Neuronal stem cell (in vitro differentiated cells): Measurements from ENCODE around the gene SLC35B3.

Experiments
- DNase-seq: peaks from one replicate; pipeline ENCODE4 v3.0.0-alpha.2; 2013; ENCODE audit warnings: low spot score
- H2AFZ ChIP-seq: one replicate; pipeline ENCODE4 v1.6.1; 2013; ENCODE audit warnings: mild to moderate bottlenecking, low read length, inconsistent platforms
- H2AK5ac ChIP-seq: 2 replicates; pipeline ENCODE4 v1.6.1; 2013; ENCODE audit warnings: low read depth, mild to moderate bottlenecking, inconsistent platforms, low read length, moderate library complexity, mixed read lengths
- H2BK120ac ChIP-seq: 2 replicates; pipeline ENCODE4 v1.6.1; 2013; ENCODE audit warnings: low read depth, mild to moderate bottlenecking, inconsistent platforms, low read length, moderate library complexity, mixed read lengths
- H2BK12ac ChIP-seq: one replicate; pipeline ENCODE4 v1.6.1; 2013; ENCODE audit warnings: low read length, inconsistent platforms
- H2BK15ac ChIP-seq: 2 replicates; pipeline ENCODE4 v1.6.1; 2013; ENCODE audit warnings: mild to moderate bottlenecking, low read length, inconsistent platforms, mixed read lengths
- H2BK5ac ChIP-seq: one replicate; pipeline ENCODE4 v1.6.1; 2013; ENCODE audit warnings: inconsistent platforms, mild to moderate bottlenecking, low read length, moderate library complexity
- H3K14ac ChIP-seq: one replicate; pipeline ENCODE4 v1.6.1; 2013; ENCODE audit warnings: low read length, inconsistent platforms
- H3K18ac ChIP-seq: 2 replicates; pipeline ENCODE4 v1.6.1; 2013; ENCODE audit warnings: low read length, inconsistent platforms
- H3K23ac ChIP-seq: 2 replicates; pipeline ENCODE4 v1.6.1; 2013; ENCODE audit warnings: low read depth, mild to moderate bottlenecking, mixed read lengths, low read length, inconsistent platforms; ENCODE audit not compliant: poor library complexity
- H3K27ac ChIP-seq: replicated peaks from 3 replicates; pipeline ENCODE4 v1.5.1; 2013; ENCODE audit warnings: low read length, inconsistent platforms
- H3K27me3 ChIP-seq, 3 experiments: 2 replicates each; pipeline ENCODE4 v1.6.1; 2013; ENCODE audit warnings: low read length in 3 of 3, mild to moderate bottlenecking in 2 of 3, inconsistent platforms in 1 of 3, low read depth in 1 of 3, mixed read lengths in 1 of 3, moderate library complexity in 1 of 3; ENCODE audit not compliant: control insufficient read depth in 3 of 3, insufficient read depth in 3 of 3
- H3K36me3 ChIP-seq, 2 donors: replicated peaks in 1 of 2; 2 replicates each; pipeline ENCODE4 v1.6.1; 2013; ENCODE audit warnings: low read length in 2 of 2; ENCODE audit not compliant: control insufficient read depth in 2 of 2, insufficient read depth in 2 of 2
- H3K4ac ChIP-seq: 2 replicates; pipeline ENCODE4 v1.6.1; 2013; ENCODE audit warnings: inconsistent platforms, mild to moderate bottlenecking, low read length, moderate library complexity
- H3K4me1 ChIP-seq, 2 donors: 1 replicate in 1 of 2; 2 replicates in 1 of 2; pipeline ENCODE4 v1.6.1; 2013; ENCODE audit warnings: low read length in 2 of 2, low read depth in 1 of 2; ENCODE audit not compliant: control insufficient read depth in 2 of 2, insufficient read depth in 1 of 2
- H3K4me2 ChIP-seq: one replicate; pipeline ENCODE4 v1.6.1; 2013; ENCODE audit warnings: mild to moderate bottlenecking, low read length, inconsistent platforms; ENCODE audit not compliant: insufficient read depth, poor library complexity, severe bottlenecking
- H3K4me3 ChIP-seq, 2 donors: 2 replicates each; pipeline ENCODE4 v1.5.1; 2013; ENCODE audit warnings: low read length in 2 of 2, mild to moderate bottlenecking in 2 of 2, inconsistent platforms in 1 of 2, moderate library complexity in 1 of 2
- H3K79me1 ChIP-seq: one replicate; pipeline ENCODE4 v1.6.1; 2013; ENCODE audit warnings: low read depth, mild to moderate bottlenecking, inconsistent platforms, low read length, moderate library complexity
- H3K9ac ChIP-seq: one replicate; pipeline ENCODE4 v1.6.1; 2013; ENCODE audit warnings: mild to moderate bottlenecking, low read depth, low read length, inconsistent platforms; ENCODE audit not compliant: poor library complexity
- H3K9me3 ChIP-seq, 2 donors: replicated peaks in 1 of 2; 2 replicates each; pipeline versions ENCODE3 to v1.6.1; 2013; ENCODE audit warnings: low read length in 2 of 2, mild to moderate bottlenecking in 2 of 2, inconsistent platforms in 1 of 2, low read depth in 1 of 2, mixed read lengths in 1 of 2, moderate library complexity in 1 of 2; ENCODE audit not compliant: control insufficient read depth in 2 of 2, insufficient read depth in 1 of 2
- H4K8ac ChIP-seq: one replicate; pipeline ENCODE4 v1.6.1; 2013; ENCODE audit warnings: low read depth, mild to moderate bottlenecking, inconsistent platforms, low read length, moderate library complexity
- H4K91ac ChIP-seq: one replicate; pipeline ENCODE4 v1.6.1; 2013; ENCODE audit warnings: low read length, low read depth, mild to moderate bottlenecking, inconsistent platforms; ENCODE audit not compliant: poor library complexity
- WGBS, 2 donors: extraction: QIAGEN DNeasy Blood & Tissue Kit; methylation state at CpG; one replicate each; pipeline ENCODE4 v1.1.7; 2013; ENCODE audit warnings: missing lambda C conversion rate in 2 of 2, mixed read lengths in 1 of 2; ENCODE audit not compliant: insufficient read length in 2 of 2, insufficient replicate concordance in 1 of 2; ENCODE audit errors: extremely low coverage in 2 of 2; 5-methylcytosine and 5-hydroxymethylcytosine counted together

SLC35B3 gene

GRCh38 chr6:8391934-8392333 lies 43.4 kb downstream of the SLC35B3 start:
- H3K9ac ChIP-seq, result no peak overlapping the region
- H2AK5ac ChIP-seq, result no peak overlapping the region
- H4K8ac ChIP-seq, result no peak overlapping the region
- H3K36me3 ChIP-seq, result no peaks in the 10 kb centered on the region
- H3K27me3 ChIP-seq, result no peaks in the 10 kb centered on the region
- no peaks in the 10 kb centered on the region for H3K9me3 ChIP-seq
- H2BK15ac ChIP-seq, result no peak overlapping the region
- no peak for DNase-seq
- no peak overlapping the region for H4K91ac ChIP-seq
- H3K79me1 ChIP-seq, result no peaks in the 10 kb centered on the region
- H3K4me2 ChIP-seq, result no peak overlapping the region
- H3K4me3 ChIP-seq, result no peak overlapping the region
- H2BK12ac ChIP-seq, result no peak overlapping the region
- no peak overlapping the region for H3K27ac ChIP-seq
- H3K23ac ChIP-seq, result no peak overlapping the region
- H3K4ac ChIP-seq, result no peak overlapping the region
- H3K18ac ChIP-seq, result no peak overlapping the region
- no peak overlapping the region for H3K14ac ChIP-seq
- H2BK120ac ChIP-seq, result no peak overlapping the region
- H3K4me1 ChIP-seq, result peaks cover 0 to 3% of the 10 kb centered on the region in 2 donors
- no peak overlapping the region for H2AFZ ChIP-seq
- no peak overlapping the region for H2BK5ac ChIP-seq

GRCh38 chr6:8389036-8389818 lies 46.1 kb downstream of the SLC35B3 start:
- WGBS, 2 donors, result no CpG with 5 or more reads among the region's 4 CpGs

DNA sequence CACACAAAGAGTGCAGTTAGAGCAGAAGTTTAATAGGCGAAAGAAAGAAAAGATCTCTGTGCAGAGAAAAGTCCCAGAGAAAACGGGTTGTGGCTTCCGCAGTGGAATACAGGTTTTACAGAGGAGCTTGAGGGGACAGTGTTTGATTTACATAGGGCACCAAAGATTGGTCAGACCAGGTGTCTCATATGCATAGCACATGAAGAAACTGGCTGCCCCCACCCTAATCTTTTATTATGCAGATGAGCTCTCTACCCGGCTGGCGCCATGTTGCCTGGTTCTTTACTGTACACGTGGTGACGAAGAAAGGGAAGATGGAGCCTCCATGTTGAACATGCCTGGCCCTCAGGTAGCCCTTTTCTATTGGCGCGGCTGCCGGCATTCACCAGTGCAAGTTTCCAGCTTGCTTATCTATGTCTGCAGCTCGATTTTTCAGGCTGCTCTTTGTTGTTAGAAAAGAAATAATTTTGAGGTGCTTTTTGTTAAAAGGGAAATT lies 47.4 kb downstream of the SLC35B3 start:
- Histone ChIP-seq H4K8ac (no peak overlapping the region), H3K4me1 (peaks cover 0 to 6% of the 10 kb centered on the region in 2 donors), H2AK5ac (no peak overlapping the region), H2BK5ac (no peak overlapping the region), H2BK15ac (no peak overlapping the region), H3K27me3 (no peaks in the 10 kb centered on the region), H3K14ac (no peak overlapping the region), H3K36me3 (no peaks in the 10 kb centered on the region), H3K9me3 (no peaks in the 10 kb centered on the region), H3K79me1 (no peaks in the 10 kb centered on the region), H2AFZ (no peak overlapping the region), H3K4me3 (no peak overlapping the region), H2BK12ac (no peak overlapping the region), H4K91ac (no peak overlapping the region), H3K27ac (no peak overlapping the region), H3K9ac (no peak overlapping the region), H3K4me2 (no peak overlapping the region), H3K18ac (no peak overlapping the region), H3K4ac (no peak overlapping the region), H2BK120ac (no peak overlapping the region), H3K23ac (no peak overlapping the region)
- WGBS, 2 donors, result no CpG with 5 or more reads among the region's 11 CpGs
- DNase-seq, result no peak

More at GRCh38 chr6:8389036-8389818, 46.1 kb downstream of the SLC35B3 start:
- Histone ChIP-seq H3K27ac (no peak overlapping the region), H2BK5ac (no peak overlapping the region), H3K9ac (no peak overlapping the region), H3K4me1 (peaks cover 0 to 3% of the 10 kb centered on the region in 2 donors), H2BK12ac (no peak overlapping the region), H2AFZ (no peak overlapping the region), H3K27me3 (no peaks in the 10 kb centered on the region), H3K9me3 (no peaks in the 10 kb centered on the region), H3K4me3 (no peak overlapping the region), H3K14ac (no peak overlapping the region), H4K91ac (no peak overlapping the region), H3K4me2 (no peak overlapping the region), H2BK15ac (no peak overlapping the region), H4K8ac (no peak overlapping the region), H2BK120ac (no peak overlapping the region), H3K36me3 (no peaks in the 10 kb centered on the region), H2AK5ac (no peak overlapping the region), H3K23ac (no peak overlapping the region), H3K79me1 (no peaks in the 10 kb centered on the region), H3K18ac (no peak overlapping the region), H3K4ac (no peak overlapping the region)
- DNase-seq, result peak; percentile 4

GRCh38 chr6:8383584-8383983 lies 51.8 kb downstream of the SLC35B3 start:
- Histone ChIP-seq H2AFZ (no peak overlapping the region), H3K4me3 (no peak overlapping the region), H2BK5ac (no peak overlapping the region), H2BK15ac (no peak overlapping the region), H3K4ac (no peak overlapping the region), H3K79me1 (no peaks in the 10 kb centered on the region), H3K18ac (no peak overlapping the region), H3K4me2 (no peak overlapping the region), H3K9ac (no peak overlapping the region), H3K9me3 (no peaks in the 10 kb centered on the region), H2AK5ac (no peak overlapping the region), H3K23ac (no peak overlapping the region), H3K14ac (no peak overlapping the region), H3K4me1 (peaks cover 0 to 3% of the 10 kb centered on the region in 2 donors), H2BK120ac (no peak overlapping the region), H3K27me3 (peaks cover 0 to 16% (median 0%) of the 10 kb centered on the region in 3 experiments), H3K27ac (no peak overlapping the region), H4K8ac (no peak overlapping the region), H3K36me3 (no peaks in the 10 kb centered on the region), H4K91ac (no peak overlapping the region), H2BK12ac (no peak overlapping the region)
- no CpG with 5 or more reads among the region's 2 CpGs for WGBS, 2 donors
- DNase-seq, result no peak
